Urothelium cell line (cell line): Measurements from ENCODE around the gene DUSP15.

ENCODE experiments used
- DNase-seq: peaks from one replicate; pipeline ENCODE4 v3.0.0; 2011; ENCODE audit warnings: low spot score, mixed read lengths
- FAIRE-seq: peaks from 2 replicates; lab custom pipeline; 2011; peaks lifted over from hg19 to GRCh38; lab: Jason Lieb, UNC

Gene DUSP15

GRCh38 chr20:31860390-31861134 lies 9.8 kb downstream of the DUSP15 start:
- FAIRE-seq, result no peak
- DNase-seq, result no peak

- DNase-seq (no peak), FAIRE-seq (no peak)
These were observed 10.3 kb downstream of the DUSP15 start for GRCh38 chr20:31859998-31860380.

GRCh38 chr20:31859266-31859997 lies 10.9 kb downstream of the DUSP15 start:
- no peak for FAIRE-seq
- DNase-seq, result no peak

GRCh38 chr20:31858760-31859083 lies 11.6 kb downstream of the DUSP15 start:
- FAIRE-seq, result no peak
- no peak for DNase-seq

GRCh38 chr20:31857861-31858759 lies 12.2 kb downstream of the DUSP15 start:
- no peak for FAIRE-seq
- no peak for DNase-seq

- DNase-seq, result no peak
- no peak for FAIRE-seq
These were observed 13.8 kb downstream of the DUSP15 start for GRCh38 chr20:31856516-31856915.

- DNase-seq (no peak), FAIRE-seq (no peak)
These were observed 16.8 kb downstream of the DUSP15 start for GRCh38 chr20:31853481-31853880.

GRCh38 chr20:31851240-31851955 lies 18.9 kb downstream of the DUSP15 start:
- FAIRE-seq, result no peak
- DNase-seq, result no peak

GRCh38 chr20:31849306-31849930 lies 20.9 kb downstream of the DUSP15 start:
- FAIRE-seq, result no peak
- no peak for DNase-seq

GRCh38 chr20:31848088-31848999 lies 22.0 kb downstream of the DUSP15 start:
- DNase-seq, result no peak
- FAIRE-seq, result no peak

GRCh38 chr20:31846793-31847138 lies 23.6 kb downstream of the DUSP15 start:
- FAIRE-seq, result no peak
- DNase-seq, result no peak

GRCh38 chr20:31845300-31845863 lies 24.9 kb downstream of the DUSP15 start, which contains the start of gene FOXS1:
TSS of gene FOXS1 (minus strand) at chr20:31845604. CDS start at chr20:31845542, 62 bp downstream.
- DNase-seq (no peak), FAIRE-seq (no peak)

- FAIRE-seq (no peak), DNase-seq (no peak)
These were observed 25.5 kb downstream of the DUSP15 start for GRCh38 chr20:31844737-31845299.

GRCh38 chr20:31843881-31844280 lies 26.4 kb downstream of the DUSP15 start:
- DNase-seq (no peak), FAIRE-seq (no peak)

- DNase-seq (no peak), FAIRE-seq (no peak)
These were observed 27.0 kb downstream of the DUSP15 start for GRCh38 chr20:31843288-31843687.

- FAIRE-seq (peak; percentile 53), DNase-seq (peak; percentile 65)
These were observed 27.7 kb downstream of the DUSP15 start for GRCh38 chr20:31842471-31843157.

GRCh38 chr20:31841928-31842327 lies 28.4 kb downstream of the DUSP15 start:
- DNase-seq (peak; percentile 93), FAIRE-seq (no peak)
